GM12892 (cell line): ENCODE data around the gene CORT.
A peak's percentile ranks its signal among the peaks of the same experiment; 100 is the strongest.

ENCODE experiments used
- POLR2A ChIP-seq: IDR thresholded peaks from 2 replicates; pipeline ENCODE4 v1.6.1; 2011; ENCODE audit warnings: low read depth, low read length, control low read depth
- POLR2AphosphoS5 ChIP-seq: IDR thresholded peaks from 2 replicates; pipeline ENCODE4 v1.6.1; 2011; ENCODE audit warnings: low read depth, low read length, control low read depth

GRCh38 chr1:10474613-10475507 is 25.0 kb downstream of the CORT start, which contains the start of gene PEX14:
- TF ChIP-seq POLR2AphosphoS5 (peak; percentile 52; the same call in 1 of the 2 replicates), POLR2A (peak; percentile 79)
